RWPE1 (cell line): ENCODE data around the gene PIK3AP1.
"Not testable (repeated sequence)": the region's sequence is repeated elsewhere in the genome, so short reads cannot be mapped to it uniquely, and the experiment has no call there.

Experiments
- CTCF ChIA-PET: fragments of 350-600 bp; sonication (Branson Sonifier 250); formaldehyde crosslinking; extraction: SDS; loops from one replicate; lab custom pipeline; 2021; lab: Yijun Ruan, JAX
- POLR2A ChIA-PET: fragments of 400-600 bp; formaldehyde crosslinking; extraction: SDS; loops from one replicate; lab custom pipeline; 2020; ENCODE audit warnings: antibody characterized with exemption; ENCODE audit not compliant: low non-redundant PET; lab: Yijun Ruan, JAX
- DNase-seq: peaks from one replicate; pipeline ENCODE4 v3.0.0; 2012; ENCODE audit warnings: low spot score
- H3K27ac ChIP-seq: fragments of 450-650 bp; 2 replicates; pipeline ENCODE4 v1.5.1; 2017
- CTCF ChIP-seq: fragments of 450-650 bp; conservative IDR thresholded peaks from 2 replicates; pipeline ENCODE4 v1.5.1; 2017; ENCODE audit warnings: low read depth, mild to moderate bottlenecking

PIK3AP1 gene

GRCh38 chr10:96686514-96686913, 33.8 kb downstream of the PIK3AP1 start:
- DNase-seq: no peak
- CTCF ChIA-PET: no interaction called here
- POLR2A ChIA-PET: no interaction called here
- H3K27ac ChIP-seq: no peak overlapping the region
- no peak for TF ChIP-seq CTCF

DNA sequence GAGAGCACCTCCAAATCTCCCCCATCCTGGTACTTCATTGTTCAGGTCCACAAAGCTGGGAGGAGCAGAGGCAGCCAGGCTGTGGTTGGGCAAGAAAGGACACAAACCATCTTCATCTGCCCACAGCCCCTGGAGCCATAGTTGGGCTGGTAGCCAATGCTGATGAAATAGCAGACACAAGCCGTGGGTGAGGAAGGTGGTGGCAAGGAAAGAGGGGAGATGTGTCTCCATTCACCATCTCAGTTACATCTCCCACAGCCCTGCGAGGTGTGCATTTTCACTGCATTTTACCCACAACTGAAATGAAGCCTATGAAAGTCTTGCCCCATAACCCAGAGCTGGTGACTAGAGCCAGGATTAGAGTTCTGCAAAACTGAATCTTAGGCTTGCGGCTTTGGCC, 35.0 kb downstream of the PIK3AP1 start:
- CTCF ChIA-PET: interaction anchor here (0.6 kb wide), 1 partner anchor 59 kb away, joined by 3 read pairs; no protein-coding TSS in a partner anchor
- POLR2A ChIA-PET: no interaction called here

GRCh38 chr10:96684826-96685225, 35.5 kb downstream of the PIK3AP1 start:
- no peak overlapping the region for H3K27ac ChIP-seq
- ChIA-PET POLR2A (no interaction called here), CTCF (interaction anchor here (0.6 kb wide), 1 partner anchor 59 kb away, joined by 3 read pairs; no protein-coding TSS in a partner anchor)
- no peak for DNase-seq
- TF ChIP-seq CTCF: no peak

More for the DNA sequence above, 35.0 kb downstream of the PIK3AP1 start:
- DNase-seq: no peak
- TF ChIP-seq CTCF: no peak
- H3K27ac ChIP-seq: no peak overlapping the region

- DNase-seq: no peak
- H3K27ac ChIP-seq: no peak overlapping the region
- CTCF ChIA-PET: no interaction called here
- POLR2A ChIA-PET: no interaction called here
- no peak for TF ChIP-seq CTCF
Measured at GRCh38 chr10:96683710-96684109, 36.6 kb downstream of the PIK3AP1 start.

- TF ChIP-seq CTCF: no peak
- no peak for DNase-seq
- no peak overlapping the region for H3K27ac ChIP-seq
- POLR2A ChIA-PET: no interaction called here
- CTCF ChIA-PET: no interaction called here
Measured at GRCh38 chr10:96683065-96683464, 37.2 kb downstream of the PIK3AP1 start.

- H3K27ac ChIP-seq: no peak overlapping the region
- ChIA-PET CTCF (interaction anchor here (0.7 kb wide), 1 partner anchor 19 kb away, joined by 3 read pairs; no protein-coding TSS in a partner anchor), POLR2A (no interaction called here)
- no peak for DNase-seq
- TF ChIP-seq CTCF: no peak
Measured at GRCh38 chr10:96681524-96681923, 38.8 kb downstream of the PIK3AP1 start.

DNA sequence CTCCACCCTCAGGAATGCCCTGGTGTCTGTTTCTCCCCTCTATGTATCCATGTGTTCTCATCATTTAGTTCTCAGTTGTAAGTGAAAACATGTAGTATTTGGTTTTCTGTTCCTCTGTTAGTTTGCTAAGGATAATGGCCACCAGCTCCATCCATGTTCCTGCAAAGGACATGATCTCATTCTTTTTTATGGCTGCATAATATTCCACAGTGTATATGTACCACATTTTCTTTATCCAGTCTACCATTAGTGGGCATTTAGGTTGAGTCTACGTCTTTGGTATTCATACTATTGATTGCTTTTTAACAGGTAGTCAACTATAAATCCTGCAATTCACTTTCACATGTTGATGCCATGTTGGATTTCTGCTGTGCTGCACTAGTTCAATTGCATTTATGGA, 39.9 kb downstream of the PIK3AP1 start:
- CTCF ChIA-PET, DNase-seq, POLR2A ChIA-PET, H3K27ac ChIP-seq: not testable (repeated sequence)
